Right ventricle myocardium inferior (tissue), 1 donor: ENCODE measurements around the gene ARHGEF12. TPM values are rescaled to one million over a fixed set of nuclear protein-coding genes. Genes with fewer than 3 reads are reported as not detected.
A peak's percentile ranks its signal among the peaks of the same experiment; 100 is the strongest.
"Not testable (repeated sequence)": the region's sequence is repeated elsewhere in the genome, so short reads cannot be mapped to it uniquely, and the experiment has no call there.

Source experiments
- ATAC-seq: fragments of 200-7000 bp; cut with Tn5 transposase; one replicate; pipeline ENCODE4 v1.9.1; 2020; ENCODE audit warnings: mild to moderate bottlenecking, moderate library complexity
- DNase-seq: peaks from one replicate; pipeline ENCODE4 v3.0.0; 2021; ENCODE audit errors: missing footprints
- intact Hi-C: fragments of 100-400 bp; cut with DNase I; formaldehyde crosslinking; loops from one replicate; pipeline ENCODE4 v1.11.0; 2022
- total RNA-seq: library from RNA; stranded (reverse); fragmentation: NEBNext Ultra II Directional; extraction: Animal tissue kit (Norgen Biotek cat#: 25700); gene quantifications from one replicate; pipeline ENCODE4 v1.2.1, GENCODE V29; 2021
- donor health status: DM: no; HTN: yes; CAD: no; lungs with severe emphysema.

ARHGEF12 gene
- total RNA-seq, 1 donor from 2014 or later, result 81.7 TPM

DNA sequence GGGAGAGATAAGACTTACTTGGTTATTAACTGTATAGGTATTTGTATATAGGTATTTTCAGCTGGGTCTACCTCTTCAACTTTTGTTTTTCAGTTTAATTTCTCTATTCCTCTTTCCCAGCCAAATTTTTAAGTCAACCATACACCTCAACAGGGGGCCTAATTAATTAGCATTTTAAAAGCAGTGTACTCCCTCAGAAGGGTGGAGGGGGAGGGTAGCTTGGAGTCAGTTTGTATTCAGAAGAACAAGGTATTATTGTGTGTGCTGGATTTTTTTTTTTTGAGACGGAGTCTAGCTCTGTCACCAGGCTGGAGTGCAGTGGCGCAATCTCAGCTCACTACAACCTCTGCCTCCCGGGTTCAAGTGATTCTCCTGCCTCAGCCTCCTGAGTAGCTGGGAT, 167.3 kb downstream of the ARHGEF12 start:
- intact Hi-C loops, ATAC-seq, DNase-seq: not testable (repeated sequence)

DNA sequence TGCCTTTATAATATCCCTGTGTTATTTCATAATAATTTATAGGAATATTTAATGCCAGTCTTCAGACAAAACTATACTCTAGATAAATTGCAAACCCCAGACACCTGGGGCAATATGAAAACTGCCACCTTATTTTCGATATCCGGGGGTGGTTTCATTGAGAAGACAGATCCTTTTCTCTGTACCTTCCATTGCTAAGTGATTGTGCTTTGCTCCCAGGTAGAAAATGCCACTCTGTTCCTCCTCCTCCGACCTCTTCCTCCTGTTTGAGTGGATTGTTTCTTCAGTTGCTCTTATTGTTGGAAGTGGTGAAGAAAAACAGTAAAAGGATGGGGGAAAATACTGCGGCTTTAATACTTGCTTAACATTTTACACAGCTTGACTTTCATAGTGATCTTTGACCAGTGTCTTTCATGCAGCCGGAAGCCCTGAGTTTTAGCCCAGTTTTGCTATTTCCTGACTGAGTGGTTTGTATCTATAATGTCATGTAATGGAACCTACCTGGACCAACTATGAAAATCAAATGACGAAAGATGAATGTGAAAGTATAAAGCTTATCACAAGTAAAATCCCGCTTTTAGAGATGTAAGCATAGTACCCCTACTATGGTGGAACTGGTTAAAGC, 169.7 kb downstream of the ARHGEF12 start:
- DNase-seq (no peak), ATAC-seq (no peak)
- intact Hi-C loops, result no loop called here

DNA sequence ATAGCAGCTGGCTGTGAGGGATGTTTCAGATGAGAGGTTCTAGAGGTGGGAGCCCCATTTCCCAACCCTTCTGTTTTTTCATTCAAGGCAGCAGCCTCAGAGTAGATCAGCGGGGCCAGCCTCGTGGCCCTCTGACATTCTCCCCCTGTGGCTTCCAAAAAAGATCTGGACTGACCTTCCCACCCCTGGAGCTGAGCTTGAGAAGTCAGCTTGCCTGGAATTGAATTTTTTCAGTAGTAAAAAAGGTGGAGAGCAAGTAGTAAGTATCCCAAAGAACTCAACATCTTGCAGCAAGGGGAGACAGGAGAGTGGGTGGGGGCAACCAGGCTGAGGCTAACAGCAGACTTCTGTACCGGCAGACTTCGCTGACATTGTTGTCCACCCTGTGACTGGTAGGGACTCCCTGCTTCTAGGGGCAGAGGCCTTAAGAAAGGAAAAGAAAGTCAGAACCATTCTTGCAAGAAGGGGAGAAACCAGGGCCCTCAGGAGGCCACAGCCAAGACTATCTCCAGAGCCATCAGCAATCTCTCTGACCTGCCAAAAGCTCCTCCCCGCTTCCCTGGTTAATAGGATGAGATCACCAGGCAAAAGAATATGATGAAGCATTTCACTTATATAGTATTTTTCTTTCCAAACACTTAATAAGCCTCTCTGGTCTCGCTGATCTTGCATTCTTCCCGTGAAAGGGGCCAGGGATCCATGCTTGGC, 173.3 kb downstream of the ARHGEF12 start:
- intact Hi-C loops, result loop anchor here (2.0 to 5.0 kb wide), 4 partner anchors 293 to 685 kb away; no protein-coding TSS in a partner anchor
- ATAC-seq, result no peak
- DNase-seq, result no peak

DNA sequence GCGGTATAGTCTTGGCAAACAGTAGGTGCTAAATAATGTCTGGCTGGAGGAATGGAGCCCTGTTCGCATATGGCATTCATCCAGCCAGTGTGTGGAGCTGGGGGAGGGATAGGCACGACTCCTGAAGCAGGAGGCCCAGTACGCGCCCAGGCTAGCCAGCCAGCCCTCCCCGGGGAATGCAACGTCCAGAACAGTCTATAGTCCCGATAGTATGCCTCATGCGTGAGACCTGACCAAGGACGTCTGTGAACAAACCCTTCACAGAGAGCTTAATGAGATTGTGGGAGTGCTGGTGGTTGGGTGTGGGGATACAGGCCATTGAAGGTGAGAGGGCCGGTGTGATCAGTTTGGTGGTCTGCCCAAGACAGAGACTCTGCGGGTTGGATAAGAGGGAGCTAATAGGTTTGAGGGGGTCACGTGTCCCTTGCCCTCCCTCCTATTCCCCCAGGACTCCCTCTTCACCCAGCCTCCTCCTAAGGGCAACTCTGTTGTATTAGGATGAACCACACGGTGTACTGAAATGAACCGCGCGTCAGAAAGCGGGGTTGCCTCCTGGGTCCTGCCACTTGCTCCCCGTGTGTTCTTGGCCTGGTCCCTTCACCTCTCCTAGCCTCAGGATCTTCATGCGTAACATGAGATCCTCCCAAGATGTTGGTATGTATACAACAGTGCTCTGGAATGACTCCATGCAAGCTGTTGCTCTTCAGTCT, 174.3 kb downstream of the ARHGEF12 start:
- ATAC-seq (no peak), DNase-seq (no peak)
- intact Hi-C loops, result loop anchor here (1.0 to 5.0 kb wide), 5 partner anchors 175 to 684 kb away; no protein-coding TSS in a partner anchor

DNA sequence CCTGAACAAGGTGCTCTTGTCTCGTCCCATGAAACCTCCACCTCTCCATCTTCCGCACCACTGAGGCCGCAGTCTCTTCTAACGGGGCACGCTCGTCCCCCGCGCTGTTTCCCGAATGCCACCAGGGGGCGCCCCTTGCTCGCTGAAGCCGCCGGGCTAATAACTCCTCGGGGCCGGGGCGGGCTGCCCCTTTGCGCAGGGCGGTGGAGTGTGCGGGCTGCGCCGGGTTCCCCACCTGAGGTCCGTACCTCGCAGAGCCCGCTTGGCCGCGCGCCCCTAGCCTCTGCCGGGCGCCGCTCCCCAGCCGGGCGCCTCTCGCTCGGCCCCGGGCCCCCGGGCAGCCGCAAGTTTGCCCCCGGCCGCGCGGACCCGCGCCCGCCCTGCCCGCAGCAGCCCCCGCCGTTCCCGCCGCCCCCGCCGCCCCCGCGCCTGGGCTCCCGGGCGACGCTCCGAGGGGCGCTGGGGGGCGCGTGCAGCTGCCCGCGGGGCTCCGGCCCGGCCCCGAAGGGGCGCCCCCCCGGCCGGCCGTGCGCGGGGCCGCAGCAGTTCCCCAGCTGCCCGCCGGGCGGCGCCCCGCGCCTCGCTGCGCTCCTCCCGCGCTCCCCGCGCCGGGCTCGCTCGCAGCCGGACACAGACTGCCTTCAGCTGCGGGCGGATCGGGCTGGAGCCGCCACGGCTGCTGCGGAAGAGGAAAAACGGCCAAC, 175.1 kb downstream of the ARHGEF12 start, which contains the start of gene GRIK4:
Gene GRIK4 (plus strand): TSS at position 633 of the 704 bp plus-strand sequence. CDS start 148,571 bp downstream, outside the sequence.
- intact Hi-C loops, result loop anchor here (1.0 to 5.0 kb wide), 5 partner anchors 174 to 684 kb away; no protein-coding TSS in a partner anchor
- ATAC-seq, result peak; percentile 91
- peak; percentile 92 for DNase-seq

DNA sequence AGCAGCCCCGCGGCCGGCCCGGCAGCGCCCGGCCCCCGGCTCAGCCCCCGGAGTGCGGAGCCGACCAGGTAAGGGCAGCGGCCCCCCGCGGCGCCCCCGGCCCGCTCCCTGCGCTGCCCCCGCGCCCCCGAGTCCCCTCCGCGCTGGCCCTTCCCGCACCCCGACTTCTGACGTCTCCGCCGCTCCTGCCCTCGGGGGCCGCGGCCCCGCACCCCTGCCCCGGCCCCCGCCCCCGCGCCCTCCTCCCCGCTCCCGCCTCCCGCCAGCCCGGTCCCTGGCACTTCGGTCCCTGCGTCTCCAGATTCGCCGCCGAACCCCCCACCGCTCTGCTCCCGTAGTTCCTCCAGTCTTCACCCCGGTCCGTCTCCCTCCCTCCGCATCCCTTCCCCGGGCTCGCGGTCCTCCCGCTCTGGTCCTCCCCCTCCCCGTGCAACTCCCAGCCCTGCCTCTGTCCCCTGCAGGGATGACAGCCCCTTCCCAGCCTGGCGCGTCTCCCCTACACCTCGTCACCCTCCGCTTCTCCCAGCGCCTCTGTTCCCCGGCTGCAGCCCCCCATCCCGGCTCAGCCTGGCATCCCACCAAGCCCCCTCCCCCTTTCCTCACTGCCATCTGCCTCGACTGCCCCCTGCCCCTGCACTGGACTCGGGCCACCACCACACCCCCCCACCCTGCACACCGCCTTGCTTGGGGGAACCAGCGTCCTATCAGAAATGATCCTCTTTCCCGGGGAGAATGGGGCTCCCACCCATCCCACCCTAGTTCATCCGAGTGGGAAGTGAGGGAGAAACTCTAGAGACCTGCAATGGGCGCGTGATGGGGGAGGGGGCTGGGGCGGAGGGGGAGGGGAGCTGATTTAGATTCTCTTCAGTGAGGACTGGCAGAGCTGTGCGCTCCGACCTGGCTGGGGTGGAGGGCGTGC, 175.9 kb downstream of the ARHGEF12 start:
- DNase-seq (no peak), ATAC-seq (no peak)
- intact Hi-C loops, result loop anchor here (1.0 to 5.0 kb wide), 5 partner anchors 173 to 683 kb away; no protein-coding TSS in a partner anchor

DNA sequence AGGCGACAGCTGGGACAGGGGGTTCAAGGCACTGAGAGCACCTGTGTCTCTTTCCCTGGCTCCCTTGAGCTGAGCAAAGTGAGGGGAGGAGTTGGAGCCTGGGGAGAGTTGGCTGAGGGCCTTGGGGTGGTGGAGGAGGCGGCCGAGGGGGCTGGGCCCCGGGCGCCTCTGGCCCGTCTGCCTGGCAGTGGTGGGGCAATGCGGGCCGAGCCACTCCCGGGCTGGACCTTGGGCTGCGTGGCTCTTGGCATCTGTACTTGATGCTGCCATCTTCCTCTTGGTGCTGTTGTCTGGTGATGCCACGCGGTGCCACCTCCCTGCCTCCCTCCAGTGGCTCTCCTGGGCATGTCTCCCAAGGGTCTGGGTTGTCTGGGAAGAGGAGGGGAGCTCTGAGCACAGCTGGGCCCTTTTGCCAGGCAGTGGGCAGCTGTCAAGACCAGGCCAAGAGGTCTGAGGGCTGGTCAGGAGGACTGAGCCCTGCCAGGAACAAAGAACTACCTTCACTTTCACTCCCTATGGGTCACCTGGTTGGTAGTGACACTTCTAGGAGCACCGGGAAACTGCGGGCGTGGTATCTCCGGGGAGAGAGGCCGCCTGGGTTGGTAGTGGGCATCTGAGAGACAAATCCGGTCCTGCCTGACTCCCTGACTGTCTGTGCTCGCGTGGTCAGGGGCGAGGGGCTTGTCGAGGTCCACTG, 176.7 kb downstream of the ARHGEF12 start:
- ATAC-seq (no peak), DNase-seq (no peak)
- intact Hi-C loops, result loop anchor here (5.0 kb wide), 1 partner anchor 439 kb away; no protein-coding TSS in a partner anchor

DNA sequence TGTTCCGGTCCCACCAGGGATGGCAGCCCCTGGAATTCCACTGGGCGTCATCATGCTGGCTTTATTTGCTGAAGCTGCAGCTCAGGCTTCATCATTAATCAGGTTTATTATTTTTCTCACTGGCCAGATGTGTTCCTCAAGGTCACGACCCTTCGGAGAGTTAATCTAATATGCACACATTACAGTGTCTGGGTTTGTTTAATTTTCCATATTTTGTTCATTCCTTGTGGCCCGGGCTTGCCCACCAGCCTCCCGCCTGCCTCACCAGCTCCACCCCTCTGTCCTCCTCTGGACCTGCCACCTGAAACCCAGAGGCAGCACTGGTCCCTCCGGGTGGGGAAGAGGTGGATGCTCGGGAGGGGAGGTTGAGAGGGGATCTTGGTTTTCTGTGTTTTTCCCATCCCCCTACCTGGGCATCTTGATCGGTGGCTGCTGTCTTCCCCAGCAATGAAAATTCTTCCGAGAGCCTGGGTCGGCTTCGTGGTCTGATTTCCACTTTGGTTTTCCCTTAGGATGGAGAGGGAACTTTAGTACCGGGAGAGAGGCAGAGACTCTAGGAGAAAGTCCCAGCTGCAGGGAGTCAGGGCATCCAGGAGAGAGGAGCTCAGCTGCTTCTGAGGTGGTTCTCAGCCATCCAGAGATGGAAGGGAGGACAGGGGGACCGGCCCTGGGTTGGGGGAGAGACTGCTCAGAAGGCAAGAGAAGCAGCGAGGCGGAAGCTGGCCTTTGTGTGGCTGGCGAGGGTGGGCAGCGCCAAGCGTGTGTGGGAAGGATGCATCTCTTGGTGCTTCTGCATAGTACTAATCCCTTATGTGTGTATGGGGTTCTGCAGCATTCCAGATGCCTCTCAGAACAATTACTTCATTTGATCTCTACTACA, 177.5 kb downstream of the ARHGEF12 start:
- ATAC-seq, result no peak
- DNase-seq, result no peak
- intact Hi-C loops, result loop anchor here (5.0 kb wide), 1 partner anchor 439 kb away; no protein-coding TSS in a partner anchor

DNA sequence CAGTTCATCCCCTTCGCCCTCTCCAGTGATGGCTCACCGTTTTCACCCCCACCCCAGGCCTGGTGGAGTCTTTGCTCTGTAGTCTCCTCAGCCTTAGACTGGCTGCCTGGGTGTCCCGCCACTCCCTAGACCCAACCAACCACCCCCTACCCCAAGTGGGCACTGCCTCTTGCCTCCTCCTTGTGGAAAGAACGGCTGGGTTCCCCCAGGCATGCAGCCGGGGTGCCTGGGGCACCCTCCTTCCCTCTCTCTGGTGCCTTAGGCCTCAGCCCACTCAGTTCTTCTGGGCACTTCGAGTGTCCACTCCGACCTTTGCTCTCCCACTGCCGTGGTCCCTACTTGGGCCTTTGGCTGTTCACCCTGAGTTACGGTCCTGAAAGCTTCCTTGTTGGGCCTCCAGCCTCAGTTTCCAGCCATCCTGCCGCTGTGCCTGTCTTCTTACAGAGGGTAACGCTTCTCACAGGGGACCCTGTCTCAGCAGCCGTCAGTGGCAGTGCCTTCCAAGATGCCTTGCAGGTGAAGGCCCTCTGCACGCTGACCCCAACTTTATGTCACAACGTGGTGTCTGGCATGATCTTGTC, 178.4 kb downstream of the ARHGEF12 start:
- ATAC-seq (no peak), DNase-seq (no peak)
- intact Hi-C loops, result loop anchor here (5.0 kb wide), 1 partner anchor 438 kb away; no protein-coding TSS in a partner anchor

DNA sequence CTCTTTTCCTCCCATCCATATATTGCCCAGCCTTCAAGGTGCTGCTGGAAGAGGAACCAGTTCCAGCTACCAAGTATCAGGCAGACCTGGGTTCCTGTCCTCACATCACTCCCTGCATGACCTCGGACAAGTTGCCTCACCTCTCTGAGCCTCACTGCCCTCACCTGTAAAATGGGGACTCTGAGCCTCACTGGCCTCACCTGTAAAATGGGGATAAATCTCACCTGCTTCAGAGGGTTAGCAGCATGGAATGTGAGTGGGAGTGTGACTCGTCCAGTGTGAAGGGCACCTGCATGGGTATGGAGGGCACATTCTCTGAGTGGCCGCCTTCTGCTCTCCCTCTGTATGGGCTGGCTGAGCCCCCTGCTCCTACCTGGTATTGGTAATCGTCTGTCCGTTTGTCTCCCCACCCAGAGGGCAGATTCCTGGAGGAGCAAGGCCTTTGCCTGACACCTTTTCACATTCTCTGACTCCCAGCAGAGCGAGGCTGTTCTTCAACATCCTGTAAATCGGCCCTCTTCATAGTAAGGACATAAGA, 179.0 kb downstream of the ARHGEF12 start:
- no peak for DNase-seq
- intact Hi-C loops, result no loop called here
- no peak for ATAC-seq

DNA sequence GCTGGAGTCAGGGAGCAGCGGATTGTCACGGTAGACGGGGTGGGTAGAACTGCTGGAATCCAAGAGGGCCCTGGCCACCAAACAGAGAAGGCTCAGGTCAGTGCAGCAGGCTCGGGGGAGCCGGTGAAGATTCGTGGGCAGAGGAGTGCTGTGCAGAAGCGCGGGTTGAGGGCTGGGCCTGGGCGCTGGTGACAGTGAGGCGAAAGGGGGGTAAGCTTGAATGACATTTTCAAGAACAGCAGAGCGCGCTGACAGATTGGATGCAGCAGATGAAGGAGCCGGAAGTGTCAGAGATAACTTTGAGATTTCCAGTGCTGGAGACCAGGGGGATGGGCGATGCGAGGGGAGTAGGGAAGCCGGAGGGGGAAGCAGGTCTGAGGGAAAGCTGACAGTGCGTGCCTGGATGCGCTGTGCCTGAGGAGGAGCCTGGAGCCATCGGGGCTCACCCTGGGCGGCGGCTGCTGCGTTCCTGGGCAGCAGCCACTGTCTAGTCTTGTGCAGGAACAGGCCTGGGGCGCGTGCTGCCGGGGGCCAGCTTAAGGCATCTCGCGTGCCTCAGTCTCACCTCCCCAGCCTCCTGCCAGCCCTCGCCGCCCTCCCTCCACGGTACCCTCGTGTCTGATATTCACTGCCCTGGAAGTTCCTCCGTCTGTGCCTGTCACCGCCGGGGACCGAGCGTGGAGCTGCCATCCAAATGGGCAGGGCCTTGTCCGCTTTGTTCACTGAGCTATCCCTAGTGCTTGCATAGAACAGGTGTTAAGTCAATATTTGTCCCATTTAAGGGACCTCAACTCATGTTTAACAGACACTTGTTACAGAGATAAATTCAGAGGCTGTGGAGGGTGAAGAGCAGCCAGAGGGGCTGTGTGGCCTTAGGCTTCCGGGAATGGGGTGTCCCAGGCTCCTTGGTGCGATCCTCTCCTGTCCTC, 180.5 kb downstream of the ARHGEF12 start:
- ATAC-seq, result peak; percentile 18
- no peak for DNase-seq
- intact Hi-C loops, result no loop called here

DNA sequence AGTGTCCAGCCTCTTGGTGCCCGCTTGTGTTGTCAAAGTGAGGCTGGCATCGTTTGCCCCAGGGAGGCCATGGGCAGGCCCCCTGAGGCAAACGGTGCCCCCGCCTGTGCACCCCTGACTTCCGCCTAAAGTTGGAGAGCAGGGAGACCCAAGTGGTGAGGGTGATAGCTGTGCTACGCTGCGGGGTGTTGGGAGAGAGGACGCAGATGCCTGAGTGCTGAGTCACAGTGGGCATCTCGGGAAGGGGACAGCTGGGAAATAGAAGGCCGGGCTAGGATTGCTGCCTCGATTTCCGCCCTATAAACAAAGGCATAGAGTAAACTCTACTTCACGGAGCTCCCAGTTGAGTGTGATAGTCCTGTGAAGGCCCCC, 181.2 kb downstream of the ARHGEF12 start:
- intact Hi-C loops, result no loop called here
- ATAC-seq, result peak; percentile 49
- no peak for DNase-seq

DNA sequence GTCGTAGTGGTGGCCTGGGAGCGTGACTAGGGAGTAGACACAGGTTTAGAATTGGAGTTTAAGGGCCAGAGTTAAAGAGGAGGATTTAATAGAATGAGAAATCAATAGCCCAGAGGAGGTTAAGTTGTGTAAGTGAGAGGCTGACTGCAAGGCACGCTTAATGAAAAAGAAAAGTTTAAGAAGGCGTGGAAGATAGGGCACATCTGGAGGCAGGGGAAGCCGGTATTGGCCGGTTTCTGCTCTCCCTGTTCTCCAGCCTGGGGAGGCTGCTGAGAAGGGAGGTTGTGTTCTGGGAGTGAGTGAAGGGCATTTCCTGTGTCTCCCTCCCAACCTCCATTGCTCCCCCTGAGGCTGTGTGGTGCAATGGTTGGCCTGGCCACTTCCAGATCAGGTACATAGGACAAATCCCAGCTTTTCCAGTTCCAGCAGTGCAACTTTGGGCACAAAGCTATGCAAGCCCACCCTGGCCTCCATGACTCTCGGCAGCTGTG, 181.6 kb downstream of the ARHGEF12 start:
- ATAC-seq, result no peak
- no peak for DNase-seq
- intact Hi-C loops, result no loop called here

DNA sequence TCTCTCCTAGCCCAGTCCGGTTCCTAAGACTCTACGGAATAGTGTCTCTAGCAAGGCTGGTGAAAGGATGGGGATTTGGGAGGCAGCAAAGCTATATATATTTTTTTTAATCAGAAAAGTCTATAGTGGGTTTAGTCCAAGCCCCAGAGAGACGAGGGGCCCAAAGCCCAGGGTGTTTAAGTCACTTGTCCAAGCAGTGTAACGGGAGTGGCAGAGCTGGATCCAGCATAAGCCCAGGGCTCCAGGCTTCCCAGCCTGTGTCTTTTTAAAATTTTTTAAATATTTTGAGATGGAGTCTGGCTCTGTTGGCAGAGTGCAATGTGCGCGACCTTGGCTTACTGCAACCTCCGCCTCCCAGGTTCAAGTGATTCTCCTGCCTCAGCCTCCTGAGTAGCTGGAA, 182.1 kb downstream of the ARHGEF12 start:
- DNase-seq, result no peak
- intact Hi-C loops, result no loop called here
- no peak for ATAC-seq
